ENCODE data around the gene LTB4R2.

DNA sequence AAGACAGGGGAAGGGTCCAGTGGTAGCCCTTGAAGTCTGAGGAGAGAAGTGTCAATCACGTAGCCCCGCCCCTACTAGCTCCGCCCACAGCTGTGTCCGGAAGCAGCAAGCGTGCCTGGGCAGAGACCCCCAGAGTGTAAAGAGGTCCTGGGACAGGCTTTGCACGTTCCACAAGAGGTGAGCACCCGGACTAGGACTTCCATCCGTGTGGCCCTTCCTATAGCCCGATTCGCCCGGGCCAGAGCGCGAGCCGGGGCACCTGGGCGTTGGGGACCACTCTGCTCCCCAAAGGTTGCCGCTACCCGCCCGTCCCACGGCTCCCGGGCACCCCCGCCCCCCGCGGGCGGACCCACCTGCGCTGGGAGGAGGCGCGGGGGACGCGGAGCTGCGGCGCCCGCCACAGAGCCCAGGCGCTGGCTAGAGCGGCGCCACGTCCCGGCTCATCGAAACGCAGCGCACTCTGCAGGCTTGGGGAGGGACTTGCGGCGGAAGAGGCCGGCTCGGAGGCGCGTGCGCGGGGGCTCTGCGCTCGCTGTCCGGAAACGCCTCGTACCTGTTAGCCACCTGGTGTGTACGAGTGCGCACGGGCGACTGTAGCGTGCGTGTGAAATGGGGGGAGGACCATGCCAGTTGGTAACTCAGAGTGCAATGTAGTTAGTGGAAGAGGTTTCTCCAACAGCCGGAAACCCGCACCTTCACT is 38.7 kb upstream of the LTB4R2 start, which contains the start of gene RABGGTA:
- TF ChIP-seq CTCF (IDR thresholded peaks at IDR 0.05) (peak; percentile 86), ZFX (IDR thresholded peaks at IDR 0.05; ENCODE audit: borderline replicate concordance) (no peak)

All from 22Rv1 (cell line).